GM23248 (cell line): ENCODE results near the gene CLIC6. TPM values are rescaled to one million over a fixed set of nuclear protein-coding genes. Genes with fewer than 3 reads are reported as not detected.

Source experiments
- DNase-seq: peaks from one replicate; pipeline ENCODE4 v3.0.0-alpha.2; 2015
- H2AFZ ChIP-seq: fragments of 200-600 bp; sonication (generic); 2 replicates; pipeline ENCODE4 v1.6.1; 2016; ENCODE audit warnings: antibody characterized with exemption
- H3F3A ChIP-seq: fragments of 200-600 bp; sonication (generic); 2 replicates; pipeline ENCODE4 v1.6.1; 2016; ENCODE audit warnings: mild to moderate bottlenecking, antibody characterized with exemption, mixed run types; ENCODE audit not compliant: insufficient read depth
- H3K27ac ChIP-seq: fragments of 200-600 bp; sonication (generic); 2 replicates; pipeline ENCODE4 v1.5.1; 2016; ENCODE audit warnings: mild to moderate bottlenecking
- H3K27me3 ChIP-seq: fragments of 200-600 bp; sonication (generic); replicated peaks from 2 replicates; pipeline ENCODE4 v1.6.1; 2016; ENCODE audit warnings: mild to moderate bottlenecking; ENCODE audit not compliant: insufficient read depth
- H3K36me3 ChIP-seq: fragments of 200-600 bp; sonication (generic); 2 replicates; pipeline ENCODE4 v1.6.1; 2016; ENCODE audit warnings: low read depth, mild to moderate bottlenecking
- H3K4me1 ChIP-seq: fragments of 200-600 bp; sonication (generic); 2 replicates; pipeline ENCODE4 v1.6.1; 2016; ENCODE audit warnings: mild to moderate bottlenecking; ENCODE audit not compliant: insufficient read depth
- H3K4me2 ChIP-seq: fragments of 200-600 bp; sonication (generic); one replicate; pipeline ENCODE4 v1.6.1; 2016; ENCODE audit warnings: mild to moderate bottlenecking; ENCODE audit not compliant: unreplicated experiment
- H3K4me3 ChIP-seq: fragments of 200-600 bp; sonication (generic); 2 replicates; pipeline ENCODE4 v1.5.1; 2016; ENCODE audit warnings: mild to moderate bottlenecking
- H3K79me2 ChIP-seq: fragments of 200-600 bp; sonication (generic); 2 replicates; pipeline ENCODE4 v1.6.1; 2016; ENCODE audit warnings: mild to moderate bottlenecking; ENCODE audit not compliant: insufficient read depth
- H3K9ac ChIP-seq: fragments of 200-600 bp; sonication (generic); 2 replicates; pipeline ENCODE4 v1.6.1; 2016; ENCODE audit warnings: mild to moderate bottlenecking
- H3K9me2 ChIP-seq: fragments of 200-600 bp; sonication (generic); 2 replicates; pipeline ENCODE4 v1.6.1; 2016; ENCODE audit warnings: mixed run types, mild to moderate bottlenecking, moderate library complexity; ENCODE audit not compliant: insufficient read depth
- H3K9me3 ChIP-seq: fragments of 200-600 bp; sonication (generic); one replicate; pipeline ENCODE4 v1.6.1; 2017; ENCODE audit warnings: low read depth
- H4K20me1 ChIP-seq: fragments of 200-600 bp; sonication (generic); 2 replicates; pipeline ENCODE4 v1.6.0; 2016; ENCODE audit not compliant: insufficient read depth
- EZH2 ChIP-seq: fragments of 200-600 bp; sonication (generic); IDR thresholded peaks from 2 replicates; pipeline ENCODE4 v1.6.1; 2018; ENCODE audit warnings: antibody characterized with exemption, mild to moderate bottlenecking; ENCODE audit not compliant: insufficient read depth, poor library complexity, severe bottlenecking
- EZH2phosphoT487 ChIP-seq: fragments of 200-600 bp; sonication (generic); IDR thresholded peaks from 2 replicates; pipeline ENCODE4 v1.6.1; 2018; ENCODE audit warnings: antibody characterized with exemption, moderate library complexity, mild to moderate bottlenecking, low read depth; ENCODE audit not compliant: insufficient read depth
- WGBS, 2 experiments: methylation state at CpG; one replicate each; pipeline ENCODE4 v1.1.6; 2015 to 2017; ENCODE audit warnings: low lambda C conversion rate in 2 of 2, low coverage in 1 of 2; ENCODE audit errors: missing lambda C conversion rate in 2 of 2; 5-methylcytosine and 5-hydroxymethylcytosine counted together
- in situ Hi-C: fragments of 300-500 bp; cut with MboI; formaldehyde crosslinking; loops from 2 replicates; pipeline ENCODE4 v1.15.0; 2020
- polyA plus RNA-seq: library from polyadenylated mRNA; unstranded; fragments of >200 nt; fragmentation: Nextera tagmentation; extraction: Ambion mirVana; gene quantifications from 2 replicates; pipeline ENCODE4 v1.2.1, GENCODE V29; 2016
- total RNA-seq: library from RNA; depleted of rRNA; stranded (reverse); fragments of >200 nt; shearing (Covaris generic); gene quantifications from 2 replicates; pipeline ENCODE4 v1.2.3, GENCODE V29; 2014

The CLIC6 gene
- total and polyA plus RNA-seq, 2 experiments from 2014 or later, result 0.08 TPM; not detected in 1

DNA sequence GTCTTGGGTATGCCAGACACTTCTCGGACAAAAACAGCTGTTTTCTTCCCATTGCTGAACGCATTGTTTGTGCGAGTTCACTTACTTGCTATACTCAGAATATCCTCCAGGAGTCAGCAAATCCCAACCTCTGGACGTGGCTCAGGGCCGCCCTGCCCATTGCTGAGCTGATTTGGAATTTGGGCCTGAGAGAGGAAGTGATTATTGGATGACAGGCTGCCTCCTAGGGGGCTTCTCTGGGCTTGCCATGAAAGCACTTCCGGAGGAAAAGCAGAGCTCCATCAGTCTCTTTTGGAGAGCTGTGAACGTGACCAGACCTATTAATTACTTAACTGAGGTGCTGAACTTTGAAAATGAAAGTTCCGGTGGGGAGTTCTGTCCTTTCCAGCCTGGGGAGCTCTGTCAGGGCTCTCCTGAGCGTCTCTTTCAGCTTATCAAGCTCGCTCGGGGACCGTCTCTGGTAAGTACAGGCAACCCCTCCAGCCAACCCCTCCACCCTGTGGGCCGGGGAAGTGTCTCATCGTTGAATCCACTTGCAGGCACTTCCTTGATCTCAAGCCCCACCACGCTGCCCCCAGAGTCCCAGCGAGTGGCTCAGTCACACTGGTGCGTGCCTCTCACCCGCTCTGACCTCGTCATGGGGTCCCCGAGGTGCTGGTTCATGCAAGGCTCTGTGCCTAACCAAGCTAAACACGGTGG lies 76.9 kb downstream of the CLIC6 start:
- H4K20me1 ChIP-seq, result no peaks in the 10 kb centered on the region
- in situ Hi-C loops, result loop anchor here (25.0 kb wide), 1 partner anchor 1192 kb away; no protein-coding TSS in a partner anchor
- H3K4me1 ChIP-seq, result peaks cover 17% of the 10 kb centered on the region
- 0 out of 2 replicates have a peak overlapping the region, but pooled peaks have one; percentile 15 for H3K27ac ChIP-seq
- no peaks in the 10 kb centered on the region for H3K9me2 ChIP-seq
- H3K36me3 ChIP-seq, result no peaks in the 10 kb centered on the region
- no peak for TF ChIP-seq EZH2
- no peaks in the 10 kb centered on the region for H3K9me3 ChIP-seq
- H2AFZ ChIP-seq, result peak overlapping the region; percentile 67
- no peaks in the 10 kb centered on the region for H3K79me2 ChIP-seq
- H3K4me2 ChIP-seq, result peak overlapping the region; percentile 60
- 55 to 56% methylated on average over 21 of the region's 21 CpGs for WGBS, 2 experiments
- H3K4me3 ChIP-seq, result peak overlapping the region; percentile 36
- H3K27me3 ChIP-seq, result no peaks in the 10 kb centered on the region
- peak; percentile 90 for DNase-seq
- H3K9ac ChIP-seq, result peak overlapping the region; percentile 59
- peaks cover 4% of the 10 kb centered on the region; the same call in 1 of the 2 replicates for H3F3A ChIP-seq

DNA sequence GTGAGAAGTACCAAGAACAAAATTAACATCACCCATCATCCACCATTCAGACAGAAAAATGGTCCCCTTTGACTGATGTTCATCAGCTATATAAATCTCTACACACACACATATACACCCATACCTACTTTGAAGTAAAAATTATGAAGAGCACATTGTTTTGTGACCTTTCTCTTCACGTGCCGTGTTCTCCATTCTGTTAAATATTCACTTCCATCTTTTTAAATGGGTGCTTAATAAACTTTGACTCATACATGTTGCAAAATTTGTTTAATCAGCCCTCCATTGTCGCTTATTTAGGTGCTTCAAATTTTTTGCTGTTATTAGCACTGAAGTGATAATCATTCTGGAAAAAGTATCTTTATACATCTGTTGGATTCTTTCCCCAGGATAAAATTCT lies 80.1 kb downstream of the CLIC6 start:
- no peak overlapping the region for H3K4me3 ChIP-seq
- TF ChIP-seq EZH2, result no peak
- TF ChIP-seq EZH2phosphoT487, result no peak
- DNase-seq, result no peak
- H3K9ac ChIP-seq, result no peak overlapping the region
- H4K20me1 ChIP-seq, result no peaks in the 10 kb centered on the region
- WGBS, 2 experiments, result 95 to 96% methylated on average over 3 of the region's 3 CpGs
- in situ Hi-C loops, result loop anchor here (25.0 kb wide), 1 partner anchor 1188 kb away; no protein-coding TSS in a partner anchor
- H3K27me3 ChIP-seq, result no peaks in the 10 kb centered on the region
- H3K9me2 ChIP-seq, result no peaks in the 10 kb centered on the region
- H3K9me3 ChIP-seq, result no peaks in the 10 kb centered on the region
- H3K79me2 ChIP-seq, result no peaks in the 10 kb centered on the region
- H2AFZ ChIP-seq, result no peak overlapping the region
- no peaks in the 10 kb centered on the region for H3K36me3 ChIP-seq
- H3K27ac ChIP-seq, result no peak overlapping the region
- peaks cover 4% of the 10 kb centered on the region; the same call in 1 of the 2 replicates for H3F3A ChIP-seq
- peaks cover 13% of the 10 kb centered on the region for H3K4me1 ChIP-seq
- H3K4me2 ChIP-seq, result no peak overlapping the region

DNA sequence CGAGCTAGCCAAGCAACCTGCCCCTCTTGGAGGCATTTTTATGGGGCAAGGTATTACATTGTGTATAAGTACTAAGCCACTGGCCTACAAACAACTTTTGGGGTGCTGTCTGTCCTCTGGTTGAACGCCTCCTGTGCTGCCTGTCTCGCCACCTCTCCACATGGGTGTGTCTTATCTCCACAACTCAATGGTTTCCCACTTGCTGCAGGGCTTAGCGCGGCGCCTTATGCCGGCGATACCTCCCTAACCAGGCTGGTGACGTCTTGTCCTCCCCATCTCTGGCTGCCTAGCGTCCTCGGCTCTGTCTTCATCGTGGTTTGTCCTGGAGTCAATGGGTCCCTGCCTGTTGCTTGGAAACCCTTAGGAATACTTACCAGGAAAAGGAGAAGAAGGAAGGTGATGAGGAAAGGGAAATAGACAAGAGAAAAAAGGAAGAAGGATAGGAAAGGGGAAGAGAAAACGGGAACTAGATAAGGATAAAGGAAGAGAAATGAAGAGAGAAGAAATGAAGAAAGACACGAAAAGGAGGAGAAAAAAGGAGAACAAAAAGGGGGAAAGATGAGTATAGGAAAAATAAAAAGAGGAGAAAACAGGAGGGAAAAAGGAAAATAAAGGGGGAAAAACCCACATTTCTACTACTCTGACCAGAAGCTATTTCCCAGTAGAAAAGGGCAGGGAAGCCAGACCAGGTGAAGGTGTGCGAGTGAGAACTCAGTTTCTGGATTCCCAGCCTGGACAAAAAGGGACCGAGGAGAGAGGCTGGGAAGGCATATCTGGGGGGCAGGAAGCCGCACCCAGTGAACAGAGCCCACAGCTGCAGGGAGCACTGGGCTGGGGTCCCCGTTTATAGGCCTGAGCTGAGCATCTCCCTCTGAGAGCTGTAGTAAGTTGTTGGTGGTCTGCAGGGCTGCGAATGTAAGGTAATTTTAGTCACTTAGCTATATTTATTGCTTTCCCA lies 86.2 kb downstream of the CLIC6 start:
- Histone ChIP-seq H3K9me2 (no peaks in the 10 kb centered on the region), H4K20me1 (no peaks in the 10 kb centered on the region), H3K4me1 (no peaks in the 10 kb centered on the region), H3K36me3 (no peaks in the 10 kb centered on the region), H3F3A (no peaks in the 10 kb centered on the region), H2AFZ (no peak overlapping the region), H3K9me3 (no peaks in the 10 kb centered on the region), H3K27me3 (no peaks in the 10 kb centered on the region), H3K27ac (no peak overlapping the region), H3K4me2 (no peak overlapping the region), H3K9ac (no peak overlapping the region), H3K4me3 (no peak overlapping the region), H3K79me2 (no peaks in the 10 kb centered on the region)
- in situ Hi-C loops, result no loop called here
- DNase-seq, result no peak
- WGBS, 2 experiments, result 83 to 85% methylated on average over 19 of the region's 19 CpGs
- no peak for TF ChIP-seq EZH2phosphoT487
- no peak for TF ChIP-seq EZH2

DNA sequence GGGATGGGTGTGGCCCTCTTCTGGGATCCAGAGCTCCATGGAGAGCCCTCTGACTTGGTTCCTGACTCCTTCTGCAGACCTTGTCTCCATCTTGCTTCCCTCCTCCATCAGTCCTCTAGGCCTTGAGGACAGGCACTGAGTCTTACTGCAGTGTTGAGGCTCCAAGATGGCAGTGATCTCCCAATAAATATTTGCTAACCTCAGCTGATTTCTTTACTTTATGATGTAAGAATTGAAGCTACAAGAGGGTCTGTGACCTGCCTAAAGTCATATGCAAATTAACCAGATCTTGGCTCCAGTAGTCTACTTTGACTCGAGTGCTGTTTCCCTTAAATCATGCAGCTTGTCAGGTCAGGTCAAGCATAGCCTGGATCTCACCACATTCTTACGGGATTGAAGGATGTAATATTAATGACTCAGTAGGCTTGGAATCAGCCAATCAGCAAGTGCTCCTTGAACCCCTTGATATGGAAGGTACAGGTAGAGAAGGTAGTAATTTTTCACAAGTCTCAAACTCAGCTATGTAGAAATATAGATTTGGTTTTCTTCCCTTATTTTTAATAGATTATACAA lies 93.0 kb downstream of the CLIC6 start:
- Histone ChIP-seq H3K79me2 (no peaks in the 10 kb centered on the region), H4K20me1 (no peaks in the 10 kb centered on the region), H3K4me1 (no peaks in the 10 kb centered on the region), H3K4me3 (no peak overlapping the region), H3K36me3 (no peaks in the 10 kb centered on the region), H2AFZ (no peak overlapping the region), H3K4me2 (no peak overlapping the region), H3K27ac (no peak overlapping the region), H3K9me2 (no peaks in the 10 kb centered on the region), H3K9ac (no peak overlapping the region), H3K9me3 (no peaks in the 10 kb centered on the region), H3K27me3 (no peaks in the 10 kb centered on the region), H3F3A (no peaks in the 10 kb centered on the region)
- TF ChIP-seq EZH2phosphoT487 (no peak), EZH2 (no peak)
- no peak for DNase-seq
- in situ Hi-C loops, result no loop called here
- 89 to 90% methylated on average over 2 of the region's 2 CpGs for WGBS, 2 experiments
